K562 (cell line): Measurements from ENCODE around the gene INPP4B. TPM values are rescaled to one million over a fixed set of nuclear protein-coding genes. Genes with fewer than 3 reads are reported as not detected.

Source experiments
- ATAC-seq: fragments of 200-7000 bp; cut with Tn5 transposase; 3 replicates; pipeline ENCODE4 v1.9.1; 2020; ENCODE audit warnings: moderate library complexity
- BruUV-seq: library from RNA; stranded (reverse); fragments of 400-500 nt; replicated peaks from 2 replicates; lab custom pipeline; 2021; lab: Mats Ljungman, UMichigan
- CTCF ChIA-PET: fragments of 300-600 bp; formaldehyde crosslinking; extraction: SDS; loops from one replicate; lab custom pipeline; 2021; ENCODE audit warnings: low intra/inter-chr PET ratio; lab: Yijun Ruan, JAX
- POLR2A ChIA-PET: fragments of 300-600, 350-650 bp; sonication (Branson Sonifier 250); formaldehyde crosslinking; extraction: SDS; loops from one replicate; lab custom pipeline; 2021; ENCODE audit warnings: antibody characterized with exemption, inconsistent platforms; lab: Yijun Ruan, JAX
- DNase-seq, 4 experiments: peaks; one replicate each; pipeline versions ENCODE4 v3.0.0 to v3.0.0-alpha.2; 2011 to 2018; ENCODE audit warnings: low spot score in 3 of 4, mixed read lengths in 3 of 4; ENCODE audit errors: extremely low read depth in 1 of 4
- FAIRE-seq: peaks from 2 replicates; lab custom pipeline; 2011; peaks lifted over from hg19 to GRCh38; lab: Jason Lieb, UNC
- H2AFZ ChIP-seq: 2 replicates; pipeline ENCODE4 v1.6.0; 2011; ENCODE audit warnings: low read depth, low read length, control low read depth, inconsistent platforms
- H3K27ac ChIP-seq: fragments of 200-600 bp; 3 replicates; pipeline ENCODE4 v1.8.0; 2011; ENCODE audit warnings: low read depth, mild to moderate bottlenecking, control low read depth, inconsistent platforms, low read length, moderate library complexity, mixed read lengths; ENCODE audit errors: extremely low read depth
- H3K27me3 ChIP-seq, 2 experiments: fragments of 300-600 bp in 1 of 2; 2 replicates in 1 of 2; 3 replicates in 1 of 2; pipeline versions ENCODE4 v1.6.0 to v1.8.0; 2011; ENCODE audit warnings: inconsistent platforms in 2 of 2, low read length in 2 of 2, mild to moderate bottlenecking in 1 of 2, mixed read lengths in 1 of 2, moderate library complexity in 1 of 2; ENCODE audit not compliant: control insufficient read depth in 2 of 2, insufficient read depth in 2 of 2
- H3K36me3 ChIP-seq: fragments of 300-600 bp; 3 replicates; pipeline ENCODE4 v1.8.0; 2011; ENCODE audit warnings: mild to moderate bottlenecking, low read length, inconsistent platforms; ENCODE audit not compliant: control insufficient read depth, insufficient read depth
- H3K4me1 ChIP-seq, 2 experiments: fragments of 200-600 bp in 1 of 2; replicated peaks in 1 of 2; 2 replicates in 1 of 2; 3 replicates in 1 of 2; pipeline versions ENCODE4 v1.5.1 to v1.8.0; 2011; ENCODE audit warnings: inconsistent platforms in 2 of 2, low read length in 2 of 2, mild to moderate bottlenecking in 1 of 2, mixed read lengths in 1 of 2, moderate library complexity in 1 of 2; ENCODE audit not compliant: control insufficient read depth in 2 of 2, insufficient read depth in 2 of 2
- H3K4me2 ChIP-seq: 2 replicates; pipeline ENCODE4 v1.6.1; 2011; ENCODE audit warnings: low read length, control low read depth, inconsistent platforms, mixed read lengths; ENCODE audit not compliant: insufficient read depth
- H3K4me3 ChIP-seq: fragments of 200-600 bp; sonication (generic), shearing (Covaris generic); 2 replicates; pipeline ENCODE4 v1.5.1; 2016; ENCODE audit warnings: control low read depth, inconsistent platforms
- H3K79me2 ChIP-seq: fragments of 200-600 bp; 3 replicates; pipeline ENCODE4 v1.8.0; 2011; ENCODE audit warnings: low read length, inconsistent platforms; ENCODE audit not compliant: control insufficient read depth, insufficient read depth
- H3K9ac ChIP-seq, 2 experiments: 2 replicates each; pipeline versions ENCODE4 v1.6.0 to v1.6.1; 2011; ENCODE audit warnings: low read depth in 2 of 2, low read length in 2 of 2, control low read depth in 1 of 2, inconsistent platforms in 1 of 2, mild to moderate bottlenecking in 1 of 2, mixed read lengths in 1 of 2; ENCODE audit not compliant: insufficient read depth in 1 of 2
- H3K9me1 ChIP-seq: one replicate; pipeline ENCODE4 v1.6.0; 2011; ENCODE audit warnings: inconsistent platforms, mild to moderate bottlenecking, low read length, moderate library complexity; ENCODE audit not compliant: control insufficient read depth, insufficient read depth
- H3K9me3 ChIP-seq: replicated peaks from 2 replicates; pipeline ENCODE4 v1.5.1; 2011; ENCODE audit warnings: low read depth, low read length, inconsistent platforms; ENCODE audit not compliant: control insufficient read depth, insufficient read depth
- H4K20me1 ChIP-seq: replicated peaks from 2 replicates; pipeline ENCODE4 v1.6.1; 2011; ENCODE audit warnings: low read length, inconsistent platforms, mixed read lengths; ENCODE audit not compliant: control insufficient read depth, insufficient read depth
- ARNT ChIP-seq, 2 experiments: fragments of 450-650 bp; IDR thresholded peaks; 2 replicates each; pipeline ENCODE4 v1.6.1; 2016; ENCODE audit warnings: mild to moderate bottlenecking in 1 of 2
- RREB1 ChIP-seq: fragments of 250-450 bp; sonication (Bioruptor Pico); IDR thresholded peaks from 2 replicates; pipeline ENCODE4 v1.4.0; 2020
- ZNF124 ChIP-seq: sonication (generic); formaldehyde crosslinking; IDR thresholded peaks from 2 replicates; pipeline ENCODE4 v1.8.1; 2022; ENCODE audit warnings: missing genetic modification reagents
- ZNF140 ChIP-seq: fragments of 250-450 bp; sonication (Bioruptor Pico); IDR thresholded peaks from 2 replicates; pipeline ENCODE4 v1.8.0; 2021; ENCODE audit warnings: moderate library complexity, mild to moderate bottlenecking, inconsistent platforms
- ZNF212 ChIP-seq: fragments of 450-650 bp; formaldehyde crosslinking; IDR thresholded peaks from 2 replicates; pipeline ENCODE4 v1.4.0; 2020; ENCODE audit warnings: mild to moderate bottlenecking
- WGBS: fragments of 100-300 bp; shearing (Covaris generic); methylation state at CpG from one replicate; pipeline ENCODE4 v1.1.6; 2016; ENCODE audit warnings: low coverage, mixed read lengths; ENCODE audit not compliant: insufficient coverage; ENCODE audit errors: missing lambda C conversion rate; 5-methylcytosine and 5-hydroxymethylcytosine counted together
- in situ Hi-C: fragments of 300-500 bp; cut with MboI; formaldehyde crosslinking; loops from 4 replicates; pipeline ENCODE4 v1.15.0; 2018; ENCODE audit warnings: inconsistent platforms, mixed read lengths
- intact Hi-C: fragments of 100-400 bp; cut with micrococcal nuclease; formaldehyde crosslinking; loops from 2 replicates; pipeline ENCODE4 v1.14.2; 2022
- polyA plus RNA-seq, 8 experiments: library from polyadenylated mRNA; depleted of rRNA in 4 of 8; stranded (reverse) in 5 of 8; unstranded in 3 of 8; fragments of >200 nt; fragmentation: Nextera tagmentation in 2 of 8; fragmentation: Illumina TruSeq in 1 of 8; extraction: Ambion mirVana in 2 of 8; extraction: Trizol in 1 of 8; gene quantifications; 2 replicates each; pipeline versions ENCODE4 v1.2.1 to v1.2.3, GENCODE V29; 2011 to 2014; ENCODE audit warnings: inconsistent platforms in 1 of 8, missing spikeins in 1 of 8
- total RNA-seq, 7 experiments: library from RNA; depleted of rRNA in 6 of 7; stranded (reverse); fragments of >200 nt in 6 of 7; fragmentation: Illumina TruSeq in 2 of 7; extraction: Trizol in 2 of 7; gene quantifications; 2 replicates each; pipeline versions ENCODE4 v1.2.1 to v1.2.3, GENCODE V29; 2011 to 2021; ENCODE audit warnings: low replicate concordance in 1 of 7
- TF ChIP-seq, protein P1 (sequence below), 2 experiments: IDR thresholded peaks in 1 of 2; conservative IDR thresholded peaks in 1 of 2; 2 replicates each; pipeline ENCODE4 v1.6.1; 2016; ENCODE audit warnings: low read depth in 2 of 2, mild to moderate bottlenecking in 1 of 2, missing compliant biosample characterization in 1 of 2, missing genetic modification characterization in 1 of 2, moderate library complexity in 1 of 2

INPP4B gene
- total and polyA plus RNA-seq, 9 of the 15 experiments (the other 6 are each of a cell fraction or from before 2014, with no cell fraction given) = 0.04 to 0.11 TPM; not detected in 7

DNA sequence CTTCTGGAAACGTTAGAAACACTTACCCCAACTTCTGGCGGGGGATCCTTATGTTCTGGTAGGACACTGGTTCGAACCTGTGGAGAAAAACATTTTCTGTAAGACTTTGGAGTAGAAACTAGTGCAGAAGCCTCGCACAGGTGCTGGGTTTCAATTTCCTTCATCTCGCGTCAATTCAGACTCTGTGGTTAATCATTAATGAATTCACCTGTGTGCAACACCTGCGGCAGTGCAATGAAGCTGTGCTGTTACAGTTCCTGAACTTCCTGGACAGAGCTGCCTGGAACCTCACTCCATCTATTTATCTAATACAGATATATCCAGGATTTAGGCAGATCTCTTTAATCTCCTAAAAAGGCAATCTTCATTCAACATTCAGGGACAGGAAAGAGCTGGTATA is 531.4 kb downstream of the INPP4B start:
- intact Hi-C loops (no loop called here), in situ Hi-C loops (no loop called here)
- no peak overlapping the region for H3K9ac ChIP-seq
- no peak for TF ChIP-seq ZNF124
- H4K20me1 ChIP-seq = no peaks in the 10 kb centered on the region
- DNase-seq = no peak
- CTCF ChIA-PET = no interaction called here
- H3K79me2 ChIP-seq = no peaks in the 10 kb centered on the region
- H3K4me2 ChIP-seq = no peak overlapping the region
- no peaks in the 10 kb centered on the region for H3K9me3 ChIP-seq
- under 1% methylated on average over 7 of the region's 7 CpGs for WGBS
- H3K4me3 ChIP-seq = no peak overlapping the region
- no peak overlapping the region for H3K27ac ChIP-seq
- H3K27me3 ChIP-seq = no peaks in the 10 kb centered on the region
- H3K9me1 ChIP-seq = no peaks in the 10 kb centered on the region
- no peak overlapping the region for H2AFZ ChIP-seq
- ATAC-seq = no peak
- FAIRE-seq = no peak
- POLR2A ChIA-PET = no interaction called here
- no TSS peak for BruUV-seq
- H3K36me3 ChIP-seq = no peaks in the 10 kb centered on the region
- H3K4me1 ChIP-seq = no peaks in the 10 kb centered on the region

- no peaks in the 10 kb centered on the region for H3K4me1 ChIP-seq
- no peaks in the 10 kb centered on the region for H3K79me2 ChIP-seq
- no TSS peak for BruUV-seq
- ChIA-PET CTCF (no interaction called here), POLR2A (no interaction called here)
- no peaks in the 10 kb centered on the region for H4K20me1 ChIP-seq
- no peaks in the 10 kb centered on the region for H3K9me3 ChIP-seq
- ATAC-seq (no peak), FAIRE-seq (no peak), DNase-seq (no peak)
- H3K27ac ChIP-seq = no peak overlapping the region
- H3K4me3 ChIP-seq = no peak overlapping the region
- no peaks in the 10 kb centered on the region for H3K9me1 ChIP-seq
- TF ChIP-seq ARNT (IDR thresholded peaks at IDR 0.05) = no peak
- no peak for TF ChIP-seq RREB1 (CRISPR knock-in tag)
- TF ChIP-seq, protein P1, sequence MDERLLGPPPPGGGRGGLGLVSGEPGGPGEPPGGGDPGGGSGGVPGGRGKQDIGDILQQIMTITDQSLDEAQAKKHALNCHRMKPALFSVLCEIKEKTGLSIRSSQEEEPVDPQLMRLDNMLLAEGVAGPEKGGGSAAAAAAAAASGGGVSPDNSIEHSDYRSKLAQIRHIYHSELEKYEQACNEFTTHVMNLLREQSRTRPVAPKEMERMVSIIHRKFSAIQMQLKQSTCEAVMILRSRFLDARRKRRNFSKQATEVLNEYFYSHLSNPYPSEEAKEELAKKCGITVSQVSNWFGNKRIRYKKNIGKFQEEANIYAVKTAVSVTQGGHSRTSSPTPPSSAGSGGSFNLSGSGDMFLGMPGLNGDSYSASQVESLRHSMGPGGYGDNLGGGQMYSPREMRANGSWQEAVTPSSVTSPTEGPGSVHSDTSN (CRISPR knock-in tag; IDR thresholded peaks at IDR 0.05; ENCODE audit: low read depth) = no peak
- TF ChIP-seq, protein P1 (tag; conservative IDR thresholded peaks at IDR 0.05; ENCODE audit: low read depth) = no peak
- TF ChIP-seq ZNF212 = no peak
- TF ChIP-seq ZNF140 (CRISPR knock-in tag) = no peak
- WGBS = 0% methylated on average over 1 of the region's 1 CpG
- no peak overlapping the region for H3K4me2 ChIP-seq
- in situ Hi-C loops (no loop called here), intact Hi-C loops (no loop called here)
- H2AFZ ChIP-seq = no peak overlapping the region
- H3K36me3 ChIP-seq = no peaks in the 10 kb centered on the region
- no peak overlapping the region for H3K9ac ChIP-seq
- no peaks in the 10 kb centered on the region for H3K27me3 ChIP-seq
Measured at GRCh38 chr4:142314247-142314646, 531.9 kb downstream of the INPP4B start.
